Measurements from ENCODE around the gene NAA38. TPM values are rescaled to one million over a fixed set of nuclear protein-coding genes. Genes with fewer than 3 reads are reported as not detected.

NAA38 gene
- total and polyA plus RNA-seq, 2 donors (not counting 1 experiment from before 2014, with no cell fraction given) = 20.0 to 80.5 TPM

GRCh38 chr17:7883781-7884386 is 26.5 kb upstream of the NAA38 start:
- Histone ChIP-seq H3K9ac (ENCODE audit: low read length) (peak overlapping the region; percentile 4), H3K4me3 (ENCODE audit: control extremely low read depth in 1 of 5, extremely low read depth in 1 of 5, insufficient read depth in 1 of 5, low read depth in 2 of 5, low read length in 4 of 5) (peak overlapping the region in 3 of 5 experiments; percentile 11 to 31 (median 21)), H3K79me2 (ENCODE audit: control insufficient read depth, insufficient read depth, low read length) (peaks cover 20% of the 10 kb centered on the region), H4K20me1 (ENCODE audit: control insufficient read depth, insufficient read depth, low read length, poor library complexity, severe bottlenecking) (no peaks in the 10 kb centered on the region), H3K9me3 (ENCODE audit: control extremely low read depth in 1 of 3, control insufficient read depth in 2 of 3, insufficient read depth in 1 of 3, low read length in 2 of 3) (no peaks in the 10 kb centered on the region), H3K27ac (ENCODE audit: low read length in 2 of 2) (no peak overlapping the region), H3K36me3 (replicated peaks in 1 of 2; ENCODE audit: control extremely low read depth in 1 of 2, control insufficient read depth in 1 of 2, extremely low read depth in 1 of 2, insufficient read depth in 2 of 2, low read length in 1 of 2) (no peaks in the 10 kb centered on the region), H3K27me3 (replicated peaks in 1 of 4; ENCODE audit: control extremely low read depth in 1 of 4, control insufficient read depth in 3 of 4, insufficient read depth in 4 of 4, low read length in 3 of 4) (no peaks in the 10 kb centered on the region), H2AFZ (ENCODE audit: insufficient read depth, low read depth, low read length, poor library complexity, severe bottlenecking) (peak overlapping the region; percentile 43), H3K4me1 (ENCODE audit: control insufficient read depth in 2 of 2, insufficient read depth in 2 of 2, low read length in 2 of 2) (peaks cover 41 to 54% of the 10 kb centered on the region in 2 donors), H3K4me2 (replicated peaks; ENCODE audit: low read depth, low read length, poor library complexity, severe bottlenecking) (peak overlapping the region; percentile 47)
- intact Hi-C loops (cut with micrococcal nuclease) = loop anchor here (10.0 kb wide), 1 partner anchor 139 kb away; no protein-coding TSS in a partner anchor
- Mint-ChIP-seq H3K4me1 (peaks cover 3% of the 10 kb centered on the region), H3K9me3 (ENCODE audit: insufficient read depth) (no peaks in the 10 kb centered on the region), H3K4me3 (peak overlapping the region; percentile 70), H3K27me3 (no peaks in the 10 kb centered on the region), H3K27ac (peak overlapping the region; percentile 50)
- no peak for ATAC-seq (ENCODE audit: low read depth)
- peak; percentile 69 for DNase-seq
- ChIA-PET CTCF (interaction anchor here (1.0 to 1.1 kb wide), 3 partner anchors 21 to 106 kb away, joined by 3 read pairs; partner anchors contain the start of gene NAA38), POLR2A (interaction anchor here (1.3 to 1.4 kb wide), 2 partner anchors 14 to 48 kb away, joined by 3 read pairs; partner anchors contain the start of genes CNTROB and TRAPPC1)
- TF ChIP-seq EZH2 (IDR thresholded peaks at IDR 0.05; ENCODE audit: borderline replicate concordance, insufficient read depth, low read depth, low read length, poor library complexity, severe bottlenecking) = no peak
- TF ChIP-seq, protein P1, sequence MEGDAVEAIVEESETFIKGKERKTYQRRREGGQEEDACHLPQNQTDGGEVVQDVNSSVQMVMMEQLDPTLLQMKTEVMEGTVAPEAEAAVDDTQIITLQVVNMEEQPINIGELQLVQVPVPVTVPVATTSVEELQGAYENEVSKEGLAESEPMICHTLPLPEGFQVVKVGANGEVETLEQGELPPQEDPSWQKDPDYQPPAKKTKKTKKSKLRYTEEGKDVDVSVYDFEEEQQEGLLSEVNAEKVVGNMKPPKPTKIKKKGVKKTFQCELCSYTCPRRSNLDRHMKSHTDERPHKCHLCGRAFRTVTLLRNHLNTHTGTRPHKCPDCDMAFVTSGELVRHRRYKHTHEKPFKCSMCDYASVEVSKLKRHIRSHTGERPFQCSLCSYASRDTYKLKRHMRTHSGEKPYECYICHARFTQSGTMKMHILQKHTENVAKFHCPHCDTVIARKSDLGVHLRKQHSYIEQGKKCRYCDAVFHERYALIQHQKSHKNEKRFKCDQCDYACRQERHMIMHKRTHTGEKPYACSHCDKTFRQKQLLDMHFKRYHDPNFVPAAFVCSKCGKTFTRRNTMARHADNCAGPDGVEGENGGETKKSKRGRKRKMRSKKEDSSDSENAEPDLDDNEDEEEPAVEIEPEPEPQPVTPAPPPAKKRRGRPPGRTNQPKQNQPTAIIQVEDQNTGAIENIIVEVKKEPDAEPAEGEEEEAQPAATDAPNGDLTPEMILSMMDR (IDR thresholded peaks at IDR 0.05) = no peak
- WGBS (ENCODE audit: insufficient coverage) = no CpG with 5 or more reads among the region's 3 CpGs

DNA sequence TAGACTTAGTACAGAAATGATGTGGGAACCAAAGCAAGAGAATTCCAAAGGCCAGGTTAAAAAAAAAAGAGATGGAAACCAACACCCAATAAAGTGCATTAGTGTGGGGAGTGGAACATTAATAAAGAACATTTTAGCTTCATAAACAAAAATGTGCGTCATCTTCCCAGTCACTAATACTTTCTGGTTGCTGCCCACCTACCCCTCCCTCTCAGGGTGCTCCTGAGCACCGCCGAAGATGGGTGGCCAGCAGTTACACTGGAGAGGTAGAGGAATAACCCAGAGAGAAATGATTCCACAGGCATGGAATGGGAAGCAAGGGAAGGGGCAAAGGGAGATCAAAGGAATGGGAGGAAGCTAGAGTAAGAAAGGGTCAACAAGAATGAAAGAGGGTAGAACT is 25.3 kb upstream of the NAA38 start:
- POLR2A ChIA-PET = interaction anchor here (1.4 kb wide), 1 partner anchor 12 kb away, joined by 3 read pairs; no protein-coding TSS in a partner anchor

More for the DNA sequence above, 25.3 kb upstream of the NAA38 start:
- no peaks in the 10 kb centered on the region for H3K27me3 Mint-ChIP-seq
- intact Hi-C loops (cut with micrococcal nuclease) = loop anchor here (10.0 kb wide), 1 partner anchor 138 kb away; no protein-coding TSS in a partner anchor
- Histone ChIP-seq H3K4me2 (replicated peaks; ENCODE audit: low read depth, low read length, poor library complexity, severe bottlenecking) (no peak overlapping the region), H3K4me1 (ENCODE audit: control insufficient read depth in 2 of 2, insufficient read depth in 2 of 2, low read length in 2 of 2) (peaks cover 36 to 43% of the 10 kb centered on the region in 2 donors), H3K79me2 (ENCODE audit: control insufficient read depth, insufficient read depth, low read length) (peaks cover 20% of the 10 kb centered on the region), H4K20me1 (ENCODE audit: control insufficient read depth, insufficient read depth, low read length, poor library complexity, severe bottlenecking) (no peaks in the 10 kb centered on the region), H2AFZ (ENCODE audit: insufficient read depth, low read depth, low read length, poor library complexity, severe bottlenecking) (no peak overlapping the region), H3K9ac (ENCODE audit: low read length) (no peak overlapping the region), H3K9me3 (ENCODE audit: control extremely low read depth in 1 of 3, control insufficient read depth in 2 of 3, insufficient read depth in 1 of 3, low read length in 2 of 3) (no peaks in the 10 kb centered on the region), H3K27me3 (replicated peaks in 1 of 4; ENCODE audit: control extremely low read depth in 1 of 4, control insufficient read depth in 3 of 4, insufficient read depth in 4 of 4, low read length in 3 of 4) (no peaks in the 10 kb centered on the region), H3K27ac (ENCODE audit: low read length in 2 of 2) (no peak overlapping the region), H3K36me3 (replicated peaks in 1 of 2; ENCODE audit: control extremely low read depth in 1 of 2, control insufficient read depth in 1 of 2, extremely low read depth in 1 of 2, insufficient read depth in 2 of 2, low read length in 1 of 2) (no peaks in the 10 kb centered on the region), H3K4me3 (ENCODE audit: control extremely low read depth in 1 of 5, extremely low read depth in 1 of 5, insufficient read depth in 1 of 5, low read depth in 2 of 5, low read length in 4 of 5) (no peak overlapping the region)
- CTCF ChIA-PET = interaction anchor here (0.9 to 1.1 kb wide), 3 partner anchors 19 to 107 kb away, joined by 3 read pairs; partner anchors contain the start of gene TRAPPC1
- H3K27ac Mint-ChIP-seq = no peak overlapping the region
- TF ChIP-seq EZH2 (IDR thresholded peaks at IDR 0.05; ENCODE audit: borderline replicate concordance, insufficient read depth, low read depth, low read length, poor library complexity, severe bottlenecking) = no peak
- TF ChIP-seq, protein P1 (IDR thresholded peaks at IDR 0.05) = no peak
- no peak overlapping the region for H3K4me3 Mint-ChIP-seq
- ATAC-seq (ENCODE audit: low read depth) = no peak
- H3K4me1 Mint-ChIP-seq = peaks cover 3% of the 10 kb centered on the region
- no peaks in the 10 kb centered on the region for H3K9me3 Mint-ChIP-seq (ENCODE audit: insufficient read depth)
- WGBS (ENCODE audit: insufficient coverage) = 90% methylated on average over 2 of the region's 3 CpGs
- no peak for DNase-seq

Data from B cell (primary cell).